Stimulated activated CD8-positive, alpha-beta memory T cell treated with anti-CD3 and anti-CD28 coated beads, Interleukin-2, amount 100 ng/mL, for 1 hour (primary cell): ENCODE results near the gene GBF1.
"Not testable (repeated sequence)": the region's sequence is repeated elsewhere in the genome, so short reads cannot be mapped to it uniquely, and the experiment has no call there.

Source experiments
- DNase-seq, 2 donors: peaks; one replicate each; pipeline ENCODE4 v3.0.0-alpha.2; 2020; ENCODE audit warnings: low read depth in 2 of 2

Gene GBF1

GRCh38 chr10:102245082-102245931 lies at the start of gene GBF1:
TSS of gene GBF1 (plus strand) at chr10:102245532. CDS start at chr10:102258939, 13,407 bp downstream.
- peak; percentile 70 to 75 for DNase-seq

GRCh38 chr10:102196893-102197292 lies 48.4 kb upstream of the GBF1 start:
- DNase-seq = no peak

- DNase-seq = no peak
Measured at GRCh38 chr10:102198027-102198426, 47.3 kb upstream of the GBF1 start.

- DNase-seq = no peak
Measured at GRCh38 chr10:102200751-102201640, 44.3 kb upstream of the GBF1 start.

- no peak for DNase-seq
Measured at GRCh38 chr10:102202386-102202785, 42.9 kb upstream of the GBF1 start.

- no peak for DNase-seq
Measured at GRCh38 chr10:102208311-102209035, 36.9 kb upstream of the GBF1 start.

- no peak for DNase-seq
Measured at GRCh38 chr10:102211615-102212299, 33.6 kb upstream of the GBF1 start.

- DNase-seq = not testable (repeated sequence)
Measured at GRCh38 chr10:102213599-102213998, 31.7 kb upstream of the GBF1 start.

- DNase-seq = no peak
Measured at GRCh38 chr10:102219370-102219769, 26.0 kb upstream of the GBF1 start.

- DNase-seq = no peak
Measured at GRCh38 chr10:102220612-102221011, 24.7 kb upstream of the GBF1 start.

- DNase-seq = no peak
Measured at GRCh38 chr10:102222797-102223196, 22.5 kb upstream of the GBF1 start.

- DNase-seq = peak; percentile 59 to 69
Measured at GRCh38 chr10:102225646-102226541, 19.4 kb upstream of the GBF1 start, which contains the start of gene ELOVL3. TSS of gene ELOVL3 (plus strand) at chr10:102226299. CDS start at chr10:102226549, 250 bp downstream.

- DNase-seq = no peak
Measured at GRCh38 chr10:102226542-102226870, 18.8 kb upstream of the GBF1 start.

- no peak for DNase-seq
Measured at GRCh38 chr10:102227050-102227449, 18.3 kb upstream of the GBF1 start.

- DNase-seq = peak; percentile 72 to 80
Measured at GRCh38 chr10:102229810-102230263, 15.5 kb upstream of the GBF1 start.

GRCh38 chr10:102230264-102230860 lies 15.0 kb upstream of the GBF1 start:
- DNase-seq = no peak

GRCh38 chr10:102230861-102231356 lies 14.4 kb upstream of the GBF1 start:
- no peak for DNase-seq

GRCh38 chr10:102231357-102232318 lies 13.7 kb upstream of the GBF1 start:
- DNase-seq = peak; percentile 24 to 42
